CD4-positive, alpha-beta T cell treated with Interferon gamma for 1 hour (primary cell): ENCODE data around the gene NDST1.
"Not testable (repeated sequence)": the region's sequence is repeated elsewhere in the genome, so short reads cannot be mapped to it uniquely, and the experiment has no call there.

Experiments
- DNase-seq: peaks from one replicate; pipeline ENCODE4 v3.0.0-alpha.2; 2020

The NDST1 gene

DNA sequence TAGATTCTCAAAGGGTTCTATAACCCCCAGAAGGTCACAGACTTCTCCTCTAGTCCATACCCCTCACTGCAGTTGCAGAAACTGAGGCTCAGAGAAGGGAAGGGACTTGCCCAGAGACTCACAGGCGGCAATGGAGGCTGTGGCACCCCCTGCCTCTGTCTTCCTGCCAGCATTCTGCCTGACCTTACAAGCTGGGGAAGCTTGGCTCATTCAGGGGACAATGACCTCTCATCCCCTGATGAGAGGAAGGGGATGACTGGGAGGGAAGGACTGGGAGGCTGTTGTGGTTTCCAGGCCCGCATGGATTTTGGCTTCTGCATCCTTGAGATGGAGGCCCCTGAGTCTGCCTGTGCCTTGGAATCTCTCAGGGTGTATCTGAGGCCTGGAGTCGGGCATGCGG lies 897 bp downstream of the NDST1 start:
- no peak for DNase-seq

DNA sequence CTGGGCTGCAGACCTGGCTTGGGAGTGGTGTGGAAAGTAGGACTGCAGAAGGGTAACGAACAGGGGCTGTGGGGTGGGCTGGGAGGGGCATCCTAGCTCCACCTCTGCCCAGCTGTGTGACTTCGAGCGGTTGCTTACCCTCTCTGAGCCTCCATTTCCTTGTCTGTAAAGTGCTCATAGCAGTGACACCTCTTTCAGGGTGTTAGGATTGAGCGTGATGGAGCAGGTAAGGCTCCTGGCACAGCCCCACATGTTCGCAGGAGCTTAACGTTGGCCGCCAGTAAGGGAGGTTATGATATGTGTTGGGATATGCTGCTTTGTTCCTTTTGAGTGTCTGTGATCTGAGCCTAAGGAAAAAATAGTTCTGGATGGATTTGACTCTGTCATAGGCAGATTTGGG lies 2.1 kb downstream of the NDST1 start:
- no peak for DNase-seq

DNA sequence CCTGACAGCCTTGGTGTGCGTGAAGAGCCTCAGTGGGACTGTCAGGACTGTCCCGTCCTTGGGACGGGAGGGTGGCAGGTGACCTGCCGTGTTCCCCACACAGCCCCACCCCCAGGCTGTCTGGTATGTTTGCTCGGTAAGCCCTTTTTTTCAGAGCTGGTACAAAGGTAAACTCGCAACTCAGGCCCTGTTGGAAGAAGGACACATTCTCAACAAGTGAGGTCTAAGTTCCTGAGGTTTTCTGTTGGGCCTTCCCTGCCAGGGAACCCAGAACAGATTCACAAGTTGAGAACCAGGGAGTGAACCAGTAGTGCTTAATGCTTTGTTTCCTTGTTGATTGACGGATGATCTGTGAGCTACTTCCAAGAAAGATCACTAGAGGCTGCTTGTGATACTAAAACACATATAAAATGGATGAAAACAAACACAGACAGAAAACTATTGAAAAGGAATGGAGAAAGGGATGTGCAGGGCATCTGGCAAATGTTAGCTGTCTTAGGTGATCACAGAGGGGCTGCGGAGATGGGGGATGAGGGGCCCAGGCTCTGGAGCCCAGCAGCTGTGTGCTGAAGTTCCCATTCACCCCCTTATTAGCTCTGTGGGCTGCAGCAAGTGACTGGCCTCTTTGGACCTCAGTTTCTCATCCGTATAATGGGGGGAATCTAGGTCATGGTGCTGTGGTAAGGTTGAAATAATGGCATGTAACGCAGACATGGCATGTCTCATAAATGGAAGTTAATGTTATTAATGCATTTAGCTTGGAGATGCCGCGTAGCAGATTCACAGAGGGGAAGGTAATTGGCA lies 2.7 kb downstream of the NDST1 start:
- DNase-seq: no peak

DNA sequence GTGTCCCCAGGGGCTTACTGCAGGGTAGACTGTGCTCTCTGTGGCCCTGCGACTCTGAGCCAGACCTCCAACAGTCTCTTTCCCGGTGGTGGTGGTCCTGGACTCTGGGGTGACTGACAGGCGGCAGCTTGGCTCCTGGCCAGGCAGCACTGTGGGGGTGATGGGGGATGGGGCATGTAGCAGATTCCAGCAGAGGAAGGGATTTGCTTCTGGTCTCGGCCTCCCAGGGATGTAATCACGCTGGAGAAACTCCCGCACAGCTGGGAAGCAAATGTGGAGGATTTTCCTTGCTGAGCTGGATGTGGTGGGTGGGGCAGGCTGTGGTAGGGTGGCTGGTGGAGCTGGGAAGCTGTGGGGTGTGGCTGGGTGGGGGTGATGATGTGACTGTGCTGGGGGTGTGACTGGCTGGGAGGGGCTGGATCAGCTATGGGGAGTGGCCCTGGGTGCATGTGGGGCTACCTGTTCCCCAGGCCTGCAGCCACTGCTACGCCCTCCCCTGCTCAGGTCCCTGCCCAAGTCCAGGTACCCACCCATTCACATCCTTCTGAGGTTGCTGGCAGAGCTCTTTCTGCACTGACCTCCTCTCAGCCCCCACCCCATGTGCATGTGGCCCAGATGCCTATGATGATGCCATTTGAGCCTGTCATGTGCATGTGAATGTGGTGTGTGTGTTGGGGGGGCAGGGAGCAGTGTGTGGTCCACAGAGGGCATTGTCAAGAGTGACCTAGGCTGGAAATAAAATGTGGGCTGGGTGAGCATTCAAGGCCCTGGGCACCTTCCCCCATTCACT lies 3.8 kb downstream of the NDST1 start:
- DNase-seq: no peak

DNA sequence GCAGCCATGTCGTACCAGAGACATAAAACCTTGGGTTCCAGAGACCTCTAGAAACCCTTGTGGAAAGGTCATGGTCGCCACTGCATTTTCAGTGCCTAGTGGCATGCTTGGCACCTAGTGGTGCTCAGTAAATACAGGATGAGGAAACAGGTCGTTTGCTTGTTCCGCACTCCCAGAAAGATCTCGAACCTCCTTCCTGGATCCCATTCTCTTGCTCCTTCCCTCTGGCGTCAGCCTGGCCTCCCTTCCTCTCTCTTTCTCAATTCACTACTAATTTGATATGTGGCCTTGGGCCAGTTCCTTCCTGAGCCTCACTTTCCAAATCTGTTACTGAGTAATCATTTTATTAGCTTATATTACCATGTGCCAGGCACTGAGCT lies 4.4 kb downstream of the NDST1 start:
- DNase-seq: no peak

DNA sequence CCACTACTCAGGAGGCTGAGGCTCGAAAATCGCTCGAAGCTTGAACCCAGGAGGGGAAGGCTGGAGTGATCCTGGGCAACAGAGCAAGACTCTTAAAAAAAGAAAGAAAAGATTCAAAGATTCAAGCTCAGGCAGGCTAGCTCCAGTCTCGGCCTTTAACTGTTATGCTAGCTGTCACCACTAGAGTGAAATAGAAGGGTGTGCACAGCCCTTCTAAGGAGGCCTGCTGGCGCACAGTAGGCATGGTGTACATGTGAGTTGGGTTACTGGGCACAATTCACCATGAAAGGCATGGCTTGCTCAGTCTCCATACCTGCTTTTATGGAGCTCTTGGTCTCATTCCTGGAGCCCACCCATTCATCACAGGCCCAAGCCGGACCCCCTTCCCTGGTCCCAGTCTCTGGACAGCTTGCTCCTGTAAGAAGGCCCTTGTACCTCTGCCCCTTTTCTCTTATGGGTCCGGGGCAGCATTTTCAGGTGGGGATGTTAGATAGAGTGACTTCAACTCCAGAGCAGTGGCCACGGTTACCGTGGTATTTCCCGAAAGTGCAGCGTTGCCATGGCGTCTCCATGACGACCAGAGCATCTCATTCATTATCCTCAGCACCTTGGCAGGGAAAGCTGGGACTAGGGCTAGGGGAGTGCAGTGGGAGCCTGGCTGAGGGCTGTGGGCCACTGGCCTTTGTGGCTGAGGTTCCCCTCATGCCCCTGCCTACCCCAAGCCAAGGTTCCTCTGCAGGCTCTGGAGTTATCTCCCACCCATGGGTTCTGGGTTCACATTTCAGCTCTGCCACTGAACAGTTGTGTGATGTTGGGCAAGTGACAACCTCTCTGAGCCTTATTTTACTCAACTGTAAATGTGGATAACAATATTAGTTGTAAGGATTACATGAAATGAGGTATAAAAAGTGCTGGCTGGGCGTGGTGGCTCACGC lies 5.7 kb downstream of the NDST1 start:
- no peak for DNase-seq

DNA sequence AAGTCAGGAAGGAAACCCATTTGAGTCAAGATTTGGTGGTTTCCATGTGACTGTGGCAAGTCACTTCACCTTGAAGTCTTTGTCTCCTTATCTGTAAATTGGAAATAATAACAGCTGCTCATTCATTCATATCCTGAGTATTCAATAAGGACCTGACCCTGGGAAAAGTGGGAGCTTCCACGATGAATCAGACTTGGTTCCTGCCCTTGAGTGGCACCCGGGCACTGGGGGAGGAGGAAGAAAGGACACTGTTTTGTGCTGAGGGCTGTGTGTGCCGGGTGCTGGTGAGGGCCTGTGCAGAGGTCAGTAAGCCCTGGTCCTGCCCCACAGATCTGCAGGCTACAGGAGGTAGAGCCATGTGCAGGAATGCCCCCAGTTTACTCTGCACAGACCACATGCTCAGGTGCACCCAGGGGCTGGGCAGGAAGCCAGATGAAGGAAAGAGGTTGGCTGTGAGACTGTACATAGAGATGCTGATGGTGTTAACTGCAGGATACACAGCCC lies 6.8 kb downstream of the NDST1 start:
- no peak for DNase-seq

DNA sequence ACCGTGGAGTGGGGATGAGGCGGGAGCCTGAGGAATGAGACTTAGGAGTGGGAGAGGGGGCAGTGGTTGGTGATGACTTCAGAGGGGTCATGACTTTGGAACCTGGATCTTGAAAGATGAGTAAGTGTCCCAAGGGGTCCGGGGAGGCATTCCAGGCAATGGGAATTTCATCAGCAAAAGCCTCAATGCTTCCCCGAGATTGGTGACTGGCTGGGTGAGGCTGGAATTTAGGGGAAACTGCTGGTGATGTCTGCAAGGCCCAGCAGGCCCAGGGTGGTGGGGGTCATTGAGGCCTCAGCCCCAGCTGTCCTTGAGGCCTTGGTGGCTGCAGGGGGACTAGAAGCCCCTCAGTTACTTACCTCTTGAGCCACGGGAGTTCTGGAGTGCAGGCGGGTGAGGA lies 7.5 kb downstream of the NDST1 start:
- no peak for DNase-seq

DNA sequence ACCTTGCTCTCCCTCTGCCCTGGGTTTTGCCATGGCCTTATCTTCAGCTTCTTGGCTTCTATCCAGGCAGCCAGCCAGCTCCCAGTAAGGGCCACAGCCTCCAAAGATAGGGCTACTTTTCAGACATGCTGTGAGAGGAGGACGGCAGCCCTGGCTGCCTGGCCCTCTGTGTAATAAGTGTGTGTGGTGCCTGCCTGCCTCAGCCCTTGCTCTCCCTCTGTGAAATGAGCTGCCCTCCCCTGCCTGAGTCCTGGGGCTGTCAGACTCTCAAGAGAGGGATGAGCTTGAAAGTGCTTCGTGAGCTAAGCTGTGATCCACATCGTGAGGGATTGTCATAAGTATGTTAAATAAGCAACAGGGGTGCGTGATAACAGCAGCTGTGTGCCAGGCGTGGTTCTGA lies 8.1 kb downstream of the NDST1 start:
- no peak for DNase-seq

DNA sequence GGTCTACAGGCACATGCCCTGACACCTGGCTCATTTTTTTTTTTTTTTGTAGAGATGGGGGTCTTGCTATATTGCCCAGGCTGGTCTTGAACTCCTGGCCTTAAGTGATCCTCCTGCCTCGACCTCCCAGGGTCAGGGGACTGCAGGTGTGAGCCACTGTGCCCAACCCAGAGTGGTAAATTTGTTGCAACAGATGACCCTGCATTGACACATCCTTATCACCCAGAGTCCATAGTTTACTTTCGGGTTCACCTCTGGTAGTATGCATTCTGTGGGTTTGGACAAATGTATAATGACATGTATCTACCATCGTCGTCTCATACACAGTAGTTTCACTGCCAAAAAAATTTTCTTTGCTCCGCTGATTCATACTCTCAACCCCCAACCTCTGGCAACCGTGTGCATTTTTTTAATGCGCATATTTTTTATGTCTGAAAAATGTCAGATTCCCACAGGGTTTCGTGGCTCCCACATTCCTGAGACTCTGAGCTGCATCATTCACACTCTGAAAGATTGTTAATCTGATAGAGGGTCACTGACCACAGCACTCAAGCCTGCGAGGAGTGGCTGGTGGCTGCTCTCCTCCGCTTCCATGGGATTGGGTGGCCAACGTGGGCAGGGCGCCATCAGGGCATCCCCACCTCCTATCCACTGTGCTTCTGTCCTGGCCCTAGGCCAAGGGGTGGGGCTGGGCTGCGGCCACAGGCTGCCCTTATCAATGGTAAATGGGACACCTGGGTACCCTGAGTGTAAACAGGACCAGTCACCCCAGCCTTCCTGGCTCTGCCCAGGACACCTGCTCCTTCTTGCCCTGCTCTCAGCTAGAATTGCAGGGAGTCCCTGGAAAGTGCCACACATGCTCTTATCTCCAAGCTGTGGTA lies 9.6 kb downstream of the NDST1 start:
- no peak for DNase-seq

DNA sequence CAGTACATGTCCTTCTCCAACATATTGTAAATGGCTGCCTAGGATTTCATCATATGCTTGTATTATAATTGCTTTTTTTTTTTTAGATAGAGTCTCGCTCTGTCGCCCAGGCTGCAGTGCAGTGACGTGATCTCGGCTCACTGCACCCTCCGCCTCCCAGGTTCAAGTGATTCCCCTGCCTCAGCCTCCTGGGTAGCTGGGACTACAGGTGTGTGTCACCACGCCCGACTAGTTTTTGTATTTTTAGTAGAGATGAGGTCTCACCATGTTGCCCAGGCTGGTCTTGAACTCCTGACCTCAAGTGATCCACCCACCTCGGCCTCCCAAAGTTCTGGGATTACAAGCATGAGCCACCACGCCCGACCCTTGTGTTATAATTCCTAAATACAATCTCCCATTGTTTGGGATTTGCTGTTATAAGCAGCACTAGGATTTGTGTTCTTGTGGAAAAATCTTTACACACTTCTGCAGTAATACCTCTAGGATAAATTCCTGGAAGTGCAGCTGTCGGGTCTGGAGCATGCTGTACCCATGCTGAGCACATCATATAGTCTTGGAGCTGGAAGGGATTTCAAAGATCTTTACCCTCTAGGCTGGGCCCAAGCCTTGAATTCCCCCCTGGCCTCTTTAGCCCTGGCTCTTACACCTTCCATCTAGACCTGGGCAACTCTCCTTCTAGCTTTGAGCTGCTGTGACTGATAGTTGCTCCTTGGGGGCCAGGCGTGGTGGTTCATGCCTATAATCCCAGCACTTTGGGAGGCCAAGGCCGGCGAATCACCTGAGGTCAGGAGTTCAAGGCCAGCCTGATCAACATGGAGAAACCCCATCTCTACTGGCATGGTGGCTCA lies 11.0 kb downstream of the NDST1 start:
- DNase-seq: not testable (repeated sequence)

DNA sequence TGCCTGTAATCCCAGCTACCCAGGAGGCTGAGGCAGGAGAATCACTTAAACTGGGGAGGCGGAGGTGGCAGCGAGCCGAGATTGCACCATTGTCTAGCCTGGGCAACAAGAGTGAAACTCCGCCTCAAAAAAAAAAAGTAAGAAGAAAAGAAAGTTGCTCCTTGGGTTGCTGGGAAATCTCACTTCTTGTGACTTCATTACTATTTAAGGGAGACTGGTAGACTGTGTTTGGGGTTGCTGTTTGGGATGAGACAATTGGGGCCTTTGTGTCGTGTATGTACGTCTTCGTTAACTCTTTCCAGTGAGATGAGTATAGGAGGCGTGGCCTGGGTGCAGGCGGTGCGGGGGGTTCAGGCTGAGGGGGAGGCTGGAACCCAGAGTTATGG lies 11.6 kb downstream of the NDST1 start:
- no peak for DNase-seq

DNA sequence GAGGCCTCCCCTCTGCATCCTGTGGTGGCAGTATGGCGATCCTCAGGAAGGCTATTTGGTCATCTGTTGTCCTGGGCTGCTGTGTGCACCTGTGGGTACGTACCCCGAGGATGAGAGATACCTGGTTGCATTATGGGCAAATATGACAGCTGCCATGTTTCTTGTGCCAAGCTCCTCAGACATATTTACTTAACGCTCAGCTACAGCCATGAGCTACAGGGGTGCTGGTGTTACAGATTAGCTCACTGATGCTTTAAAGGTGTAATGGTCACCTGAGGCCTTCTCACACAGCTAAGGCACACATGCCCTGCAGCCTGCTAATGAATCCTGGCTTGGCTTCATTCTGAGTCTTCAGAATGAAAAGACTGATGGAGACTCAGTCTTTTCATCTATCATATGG lies 12.0 kb downstream of the NDST1 start:
- no peak for DNase-seq

DNA sequence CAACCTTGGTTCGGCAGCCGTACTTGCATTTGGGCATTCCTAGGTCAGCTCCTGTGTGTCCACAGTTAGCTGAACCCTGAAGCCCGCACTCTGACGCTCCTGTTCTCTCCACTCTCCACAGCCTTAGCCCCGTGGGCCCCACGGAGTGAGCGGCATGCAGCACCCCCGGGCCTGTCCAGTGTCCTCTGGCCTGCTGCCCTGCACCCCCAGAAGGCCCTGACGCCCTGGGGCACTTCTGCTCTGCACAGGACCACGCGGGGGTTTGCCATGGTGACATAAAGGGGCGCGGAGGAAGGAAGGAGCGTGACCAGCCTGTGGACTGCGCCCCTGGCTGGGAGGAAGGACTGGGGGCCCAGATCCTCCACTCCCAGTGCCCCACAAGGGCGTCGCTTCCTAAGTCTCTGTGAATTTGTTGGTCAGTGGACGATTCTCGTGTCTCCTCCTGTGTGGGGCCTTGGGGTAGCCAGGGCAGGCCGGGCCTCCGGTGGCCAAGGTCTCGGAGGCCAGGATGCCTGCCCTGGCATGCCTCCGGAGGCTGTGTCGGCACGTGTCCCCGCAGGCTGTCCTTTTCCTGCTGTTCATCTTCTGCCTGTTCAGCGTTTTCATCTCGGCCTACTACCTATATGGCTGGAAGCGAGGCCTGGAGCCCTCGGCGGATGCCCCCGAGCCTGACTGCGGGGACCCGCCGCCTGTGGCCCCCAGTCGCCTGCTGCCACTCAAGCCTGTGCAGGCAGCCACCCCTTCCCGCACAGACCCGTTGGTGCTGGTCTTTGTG lies 13.0 kb downstream of the NDST1 start:
- no peak for DNase-seq

DNA sequence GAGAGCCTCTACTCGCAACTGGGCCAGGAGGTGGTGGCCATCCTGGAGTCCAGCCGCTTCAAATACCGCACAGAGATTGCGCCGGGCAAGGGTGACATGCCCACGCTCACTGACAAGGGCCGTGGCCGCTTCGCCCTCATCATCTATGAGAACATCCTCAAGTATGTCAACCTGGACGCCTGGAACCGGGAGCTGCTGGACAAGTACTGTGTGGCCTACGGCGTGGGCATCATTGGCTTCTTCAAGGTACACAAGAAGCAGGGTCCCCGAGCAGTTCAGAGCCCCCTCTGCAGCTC lies 13.5 kb downstream of the NDST1 start:
- DNase-seq: no peak

DNA sequence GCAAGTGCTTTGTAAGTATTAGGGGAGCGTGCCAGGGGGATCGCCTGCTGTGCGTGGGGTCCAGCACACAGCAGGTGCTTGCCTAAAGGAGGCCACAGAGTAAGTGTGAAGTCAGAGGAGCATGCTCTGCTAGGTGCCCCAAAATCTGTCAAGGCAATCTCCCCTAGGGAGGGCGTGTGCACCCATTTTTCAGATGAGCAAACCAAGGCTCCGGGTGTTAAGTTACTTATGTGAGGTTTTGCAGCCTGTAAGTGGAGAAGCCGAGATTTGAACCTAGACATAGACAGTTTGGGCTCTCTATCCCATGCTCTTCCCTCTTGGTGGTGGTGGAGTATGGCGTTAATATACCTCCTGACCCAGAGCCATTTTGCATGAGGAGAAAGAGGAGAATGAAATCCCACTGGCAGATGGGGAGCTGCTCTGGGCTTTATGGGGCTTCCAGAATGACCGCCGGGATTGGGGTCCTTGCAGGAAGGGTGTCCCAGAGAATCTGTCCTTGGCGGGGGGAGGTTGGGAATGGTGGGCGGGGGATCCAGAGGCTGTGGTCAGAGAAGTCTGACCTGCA lies 14.1 kb downstream of the NDST1 start:
- no peak for DNase-seq

DNA sequence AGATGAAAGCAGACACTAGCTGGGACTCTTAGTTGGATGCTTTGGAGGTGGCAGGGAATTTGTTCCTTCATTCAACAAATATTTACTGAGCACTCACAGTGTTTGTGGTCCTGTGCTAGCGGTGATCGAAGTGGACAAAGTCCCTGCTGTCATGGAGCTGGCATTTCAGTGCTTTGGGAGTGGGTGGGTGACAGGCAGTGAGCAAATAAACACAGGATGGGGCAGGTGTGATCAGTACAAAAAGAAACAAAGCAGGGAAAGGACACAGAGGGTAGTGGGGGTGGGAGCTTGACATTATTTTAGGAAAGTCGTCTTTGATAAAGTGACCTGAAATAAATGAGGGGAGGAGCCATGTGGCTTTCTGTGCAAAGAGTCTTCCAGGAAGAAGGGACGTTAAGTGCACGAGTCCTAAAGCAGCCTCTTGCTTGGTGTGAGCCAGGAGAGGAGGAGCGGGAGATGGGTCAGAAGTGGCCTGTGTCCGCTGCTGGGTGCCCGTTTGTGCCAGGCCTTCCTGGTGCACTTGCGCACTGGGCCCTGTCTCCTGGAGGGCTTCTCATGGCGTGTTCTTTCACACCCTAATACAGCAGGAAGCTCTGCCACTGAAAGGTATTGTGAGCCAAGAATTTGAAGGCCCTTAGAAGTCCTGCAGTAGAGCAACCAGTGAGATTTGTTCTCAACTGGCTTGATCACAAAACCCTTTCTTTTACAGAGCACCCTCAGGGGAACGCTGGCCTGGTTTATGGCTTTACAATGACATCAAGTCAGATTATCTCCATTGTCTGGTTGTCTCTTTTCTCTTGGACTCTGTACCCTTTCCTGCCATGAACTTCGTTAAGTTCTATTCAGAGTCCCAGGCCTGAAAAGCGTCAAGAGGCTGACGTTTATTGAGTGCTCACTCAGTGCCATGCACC lies 14.8 kb downstream of the NDST1 start:
- no peak for DNase-seq

DNA sequence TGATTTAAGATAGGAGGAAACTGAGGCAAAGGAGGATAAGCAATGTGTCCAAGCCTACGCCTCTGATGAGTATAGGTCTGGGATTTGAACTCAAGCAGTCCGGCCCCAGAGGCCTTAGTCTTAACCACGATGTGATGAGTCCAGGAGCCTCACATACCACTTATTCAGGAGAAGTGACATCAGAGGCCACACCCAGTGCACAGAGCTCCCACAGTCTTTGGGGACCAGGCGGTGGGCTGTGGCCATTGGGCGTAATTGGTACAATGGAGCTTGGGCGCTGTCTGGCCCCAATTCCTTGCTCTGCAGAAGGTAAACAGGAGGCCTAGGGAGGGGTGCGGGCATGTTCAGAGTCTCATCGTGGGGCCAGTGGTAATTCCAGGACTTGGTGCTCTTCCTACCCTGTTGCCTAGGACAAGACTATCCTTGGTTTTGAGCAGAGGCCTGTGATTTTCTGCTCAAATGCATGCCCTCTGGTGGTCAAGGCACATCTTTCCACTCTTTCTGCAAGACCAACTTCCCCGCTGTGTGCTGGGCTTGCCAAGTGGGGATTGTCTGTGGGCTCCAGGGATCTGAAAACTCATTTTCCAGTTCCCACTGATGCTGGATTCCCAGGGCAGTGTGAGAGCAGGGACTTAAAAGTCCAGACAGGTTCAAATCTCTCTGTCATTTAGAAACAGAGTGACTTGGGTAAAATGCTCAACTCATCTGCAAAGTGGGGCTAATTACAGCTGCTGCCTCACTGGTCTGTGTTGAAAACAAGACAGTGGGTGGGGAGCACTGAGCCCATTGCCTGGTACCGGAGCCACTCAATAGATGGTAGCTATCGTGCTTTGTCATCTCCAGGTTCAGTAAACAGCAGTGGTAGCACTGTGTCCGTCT lies 15.8 kb downstream of the NDST1 start:
- DNase-seq: peak; percentile 29
